ENCODE results near the gene LOC101059915.

GRCh38 chrX:71679575-71680207 is 12.3 kb downstream of the LOC101059915 start:
- TF ChIP-seq LEF1 (IDR thresholded peaks at IDR 0.05; ENCODE audit: borderline replicate concordance) (no peak), FOXM1 (IDR thresholded peaks at IDR 0.05; ENCODE audit: borderline replicate concordance) (no peak), BHLHE40 (IDR thresholded peaks at IDR 0.05; ENCODE audit: borderline replicate concordance) (no peak), FOXA1 (IDR thresholded peaks at IDR 0.05) (no peak), SP1 (IDR thresholded peaks at IDR 0.05) (no peak), ZNF384 (IDR thresholded peaks at IDR 0.05) (no peak)
